ES-I3 (cell line): ENCODE results near the gene ZNF182.
A peak's percentile ranks its signal among the peaks of the same experiment; 100 is the strongest.
"Not testable (repeated sequence)": the region's sequence is repeated elsewhere in the genome, so short reads cannot be mapped to it uniquely, and the experiment has no call there.

ENCODE experiments used
- H3K36me3 ChIP-seq: 2 replicates; pipeline ENCODE4 v1.6.1; 2013; ENCODE audit warnings: mild to moderate bottlenecking, low read length, control low read depth, moderate library complexity; ENCODE audit not compliant: insufficient read depth
- H3K4me1 ChIP-seq: 2 replicates; pipeline ENCODE4 v1.6.1; 2013; ENCODE audit warnings: mild to moderate bottlenecking, control low read depth, low read length; ENCODE audit not compliant: insufficient read depth
- H3K9ac ChIP-seq: 2 replicates; pipeline ENCODE4 v1.6.1; 2013; ENCODE audit warnings: low read depth, mild to moderate bottlenecking, low read length, moderate library complexity
- H3K9me3 ChIP-seq: 2 replicates; pipeline ENCODE4 v1.6.1; 2013; ENCODE audit warnings: mild to moderate bottlenecking, low read length, moderate library complexity; ENCODE audit not compliant: control insufficient read depth, insufficient read depth

ZNF182 gene

GRCh38 chrX:48019892-48020291, 16.1 kb upstream of the ZNF182 start:
- not testable (repeated sequence) for H3K9me3 ChIP-seq, H3K9ac ChIP-seq, H3K4me1 ChIP-seq, H3K36me3 ChIP-seq

- not testable (repeated sequence) for H3K9ac ChIP-seq, H3K4me1 ChIP-seq
Measured at GRCh38 chrX:48016583-48017310, 13.0 kb upstream of the ZNF182 start.

GRCh38 chrX:48009445-48009960, 5.7 kb upstream of the ZNF182 start:
- H3K36me3 ChIP-seq, H3K4me1 ChIP-seq, H3K9me3 ChIP-seq, H3K9ac ChIP-seq: not testable (repeated sequence)

More at GRCh38 chrX:48016583-48017310, 13.0 kb upstream of the ZNF182 start:
- not testable (repeated sequence) for H3K36me3 ChIP-seq, H3K9me3 ChIP-seq

GRCh38 chrX:48006688-48007087, 2.9 kb upstream of the ZNF182 start, which contains the start of gene SPACA5:
TSS of gene SPACA5 (plus strand) at chrX:48006988. CDS start at chrX:48007803, 815 bp downstream.
- H3K9ac ChIP-seq, H3K4me1 ChIP-seq, H3K36me3 ChIP-seq, H3K9me3 ChIP-seq: not testable (repeated sequence)

GRCh38 chrX:48003367-48003757, 427 bp downstream of the ZNF182 start:
- peak overlapping the region; percentile 59; the same call in 1 of the 2 replicates for H3K9ac ChIP-seq
- H3K4me1 ChIP-seq, result no peaks in the 10 kb centered on the region
- H3K36me3 ChIP-seq, result no peaks in the 10 kb centered on the region
- no peaks in the 10 kb centered on the region for H3K9me3 ChIP-seq

GRCh38 chrX:48002929-48003328, 860 bp downstream of the ZNF182 start:
- Histone ChIP-seq H3K4me1 (no peaks in the 10 kb centered on the region), H3K9me3 (no peaks in the 10 kb centered on the region), H3K9ac (no peak overlapping the region), H3K36me3 (no peaks in the 10 kb centered on the region)

GRCh38 chrX:48002319-48002718, 1.5 kb downstream of the ZNF182 start:
- Histone ChIP-seq H3K9me3 (no peaks in the 10 kb centered on the region), H3K4me1 (no peaks in the 10 kb centered on the region), H3K36me3 (no peaks in the 10 kb centered on the region), H3K9ac (no peak overlapping the region)

- H3K9ac ChIP-seq, result no peak overlapping the region
- no peaks in the 10 kb centered on the region for H3K9me3 ChIP-seq
- no peaks in the 10 kb centered on the region for H3K36me3 ChIP-seq
- H3K4me1 ChIP-seq, result no peaks in the 10 kb centered on the region
Measured at GRCh38 chrX:48001260-48001659, 2.5 kb downstream of the ZNF182 start.

- H3K36me3 ChIP-seq, result no peaks in the 10 kb centered on the region
- H3K4me1 ChIP-seq, result no peaks in the 10 kb centered on the region
- H3K9ac ChIP-seq, result no peak overlapping the region
- peaks cover 3% of the 10 kb centered on the region; the same call in 1 of the 2 replicates for H3K9me3 ChIP-seq
Measured at GRCh38 chrX:47992669-47993068, 11.1 kb downstream of the ZNF182 start.

GRCh38 chrX:47992095-47992380, 11.8 kb downstream of the ZNF182 start:
- Histone ChIP-seq H3K36me3 (no peaks in the 10 kb centered on the region), H3K4me1 (no peaks in the 10 kb centered on the region), H3K9me3 (peaks cover 3% of the 10 kb centered on the region; the same call in 1 of the 2 replicates), H3K9ac (no peak overlapping the region)

GRCh38 chrX:47991263-47992094, 12.3 kb downstream of the ZNF182 start:
- H3K9me3 ChIP-seq, result peaks cover 3% of the 10 kb centered on the region; the same call in 1 of the 2 replicates
- H3K36me3 ChIP-seq, result no peaks in the 10 kb centered on the region

GRCh38 chrX:47976254-47977151, 27.3 kb downstream of the ZNF182 start:
- Histone ChIP-seq H3K36me3 (no peaks in the 10 kb centered on the region; the same call in 1 of the 2 replicates), H3K9me3 (peaks cover 35% of the 10 kb centered on the region), H3K9ac (no peak overlapping the region), H3K4me1 (no peaks in the 10 kb centered on the region)

More at GRCh38 chrX:47991263-47992094, 12.3 kb downstream of the ZNF182 start:
- H3K4me1 ChIP-seq, result no peaks in the 10 kb centered on the region
- H3K9ac ChIP-seq, result no peak overlapping the region

- H3K36me3 ChIP-seq, result no peaks in the 10 kb centered on the region; the same call in 1 of the 2 replicates
- no peaks in the 10 kb centered on the region for H3K4me1 ChIP-seq
- no peak overlapping the region for H3K9ac ChIP-seq
- H3K9me3 ChIP-seq, result peaks cover 26% of the 10 kb centered on the region
Measured at GRCh38 chrX:47973235-47973634, 30.6 kb downstream of the ZNF182 start.

- not testable (repeated sequence) for H3K4me1 ChIP-seq, H3K36me3 ChIP-seq, H3K9ac ChIP-seq, H3K9me3 ChIP-seq
Measured at GRCh38 chrX:47965526-47965925, 38.3 kb downstream of the ZNF182 start.
